K562 (cell line): ENCODE results near the gene RELA. TPM values are rescaled to one million over a fixed set of nuclear protein-coding genes. Genes with fewer than 3 reads are reported as not detected.
A peak's percentile ranks its signal among the peaks of the same experiment; 100 is the strongest.

Source experiments
- ATAC-seq: fragments of 200-7000 bp; cut with Tn5 transposase; 3 replicates; pipeline ENCODE4 v1.9.1; 2020; ENCODE audit warnings: moderate library complexity
- BruUV-seq: library from RNA; stranded (reverse); fragments of 400-500 nt; replicated peaks from 2 replicates; lab custom pipeline; 2021; lab: Mats Ljungman, UMichigan
- CTCF ChIA-PET: fragments of 300-600 bp; formaldehyde crosslinking; extraction: SDS; loops from one replicate; lab custom pipeline; 2021; ENCODE audit warnings: low intra/inter-chr PET ratio; lab: Yijun Ruan, JAX
- POLR2A ChIA-PET: fragments of 300-600, 350-650 bp; sonication (Branson Sonifier 250); formaldehyde crosslinking; extraction: SDS; loops from one replicate; lab custom pipeline; 2021; ENCODE audit warnings: antibody characterized with exemption, inconsistent platforms; lab: Yijun Ruan, JAX
- DNase-seq, 4 experiments: peaks; one replicate each; pipeline versions ENCODE4 v3.0.0 to v3.0.0-alpha.2; 2011 to 2018; ENCODE audit warnings: low spot score in 3 of 4, mixed read lengths in 3 of 4; ENCODE audit errors: extremely low read depth in 1 of 4
- FAIRE-seq: peaks from 2 replicates; lab custom pipeline; 2011; peaks lifted over from hg19 to GRCh38; lab: Jason Lieb, UNC
- H2AFZ ChIP-seq: 2 replicates; pipeline ENCODE4 v1.6.0; 2011; ENCODE audit warnings: low read depth, low read length, control low read depth, inconsistent platforms
- H3K27ac ChIP-seq: fragments of 200-600 bp; 3 replicates; pipeline ENCODE4 v1.8.0; 2011; ENCODE audit warnings: low read depth, mild to moderate bottlenecking, control low read depth, inconsistent platforms, low read length, moderate library complexity, mixed read lengths; ENCODE audit errors: extremely low read depth
- H3K27me3 ChIP-seq, 2 experiments: fragments of 300-600 bp in 1 of 2; 2 replicates in 1 of 2; 3 replicates in 1 of 2; pipeline versions ENCODE4 v1.6.0 to v1.8.0; 2011; ENCODE audit warnings: inconsistent platforms in 2 of 2, low read length in 2 of 2, mild to moderate bottlenecking in 1 of 2, mixed read lengths in 1 of 2, moderate library complexity in 1 of 2; ENCODE audit not compliant: control insufficient read depth in 2 of 2, insufficient read depth in 2 of 2
- H3K36me3 ChIP-seq: fragments of 300-600 bp; 3 replicates; pipeline ENCODE4 v1.8.0; 2011; ENCODE audit warnings: mild to moderate bottlenecking, low read length, inconsistent platforms; ENCODE audit not compliant: control insufficient read depth, insufficient read depth
- H3K4me1 ChIP-seq, 2 experiments: fragments of 200-600 bp in 1 of 2; replicated peaks in 1 of 2; 2 replicates in 1 of 2; 3 replicates in 1 of 2; pipeline versions ENCODE4 v1.5.1 to v1.8.0; 2011; ENCODE audit warnings: inconsistent platforms in 2 of 2, low read length in 2 of 2, mild to moderate bottlenecking in 1 of 2, mixed read lengths in 1 of 2, moderate library complexity in 1 of 2; ENCODE audit not compliant: control insufficient read depth in 2 of 2, insufficient read depth in 2 of 2
- H3K4me2 ChIP-seq: 2 replicates; pipeline ENCODE4 v1.6.1; 2011; ENCODE audit warnings: low read length, control low read depth, inconsistent platforms, mixed read lengths; ENCODE audit not compliant: insufficient read depth
- H3K4me3 ChIP-seq: fragments of 200-600 bp; sonication (generic), shearing (Covaris generic); 2 replicates; pipeline ENCODE4 v1.5.1; 2016; ENCODE audit warnings: control low read depth, inconsistent platforms
- H3K79me2 ChIP-seq: fragments of 200-600 bp; 3 replicates; pipeline ENCODE4 v1.8.0; 2011; ENCODE audit warnings: low read length, inconsistent platforms; ENCODE audit not compliant: control insufficient read depth, insufficient read depth
- H3K9ac ChIP-seq, 2 experiments: 2 replicates each; pipeline versions ENCODE4 v1.6.0 to v1.6.1; 2011; ENCODE audit warnings: low read depth in 2 of 2, low read length in 2 of 2, control low read depth in 1 of 2, inconsistent platforms in 1 of 2, mild to moderate bottlenecking in 1 of 2, mixed read lengths in 1 of 2; ENCODE audit not compliant: insufficient read depth in 1 of 2
- H3K9me1 ChIP-seq: one replicate; pipeline ENCODE4 v1.6.0; 2011; ENCODE audit warnings: inconsistent platforms, mild to moderate bottlenecking, low read length, moderate library complexity; ENCODE audit not compliant: control insufficient read depth, insufficient read depth
- H3K9me3 ChIP-seq: replicated peaks from 2 replicates; pipeline ENCODE4 v1.5.1; 2011; ENCODE audit warnings: low read depth, low read length, inconsistent platforms; ENCODE audit not compliant: control insufficient read depth, insufficient read depth
- H4K20me1 ChIP-seq: replicated peaks from 2 replicates; pipeline ENCODE4 v1.6.1; 2011; ENCODE audit warnings: low read length, inconsistent platforms, mixed read lengths; ENCODE audit not compliant: control insufficient read depth, insufficient read depth
- CBX1 ChIP-seq: sonication (generic); IDR thresholded peaks from 2 replicates; pipeline ENCODE4 v1.6.1; 2016; ENCODE audit warnings: antibody characterized with exemption, low read depth, mild to moderate bottlenecking
- DPF2 ChIP-seq: fragments of 450-650 bp; IDR thresholded peaks from 2 replicates; pipeline ENCODE4 v1.6.1; 2016
- FIP1L1 ChIP-seq: fragments of 200-400 bp; formaldehyde crosslinking; IDR thresholded peaks from 2 replicates; pipeline ENCODE4 v1.6.1; 2018; ENCODE audit warnings: mild to moderate bottlenecking, low read depth, low read length; ENCODE audit not compliant: poor library complexity, severe bottlenecking
- POLR2AphosphoS5 ChIP-seq: IDR thresholded peaks from 2 replicates; pipeline ENCODE4 v1.6.1; 2011; ENCODE audit warnings: mild to moderate bottlenecking, low read depth, low read length, moderate library complexity; ENCODE audit not compliant: control insufficient read depth, insufficient read depth
- POLR2G ChIP-seq: fragments of 200-400 bp; formaldehyde crosslinking; IDR thresholded peaks from 2 replicates; pipeline ENCODE4 v1.6.1; 2017; ENCODE audit warnings: low read depth, mild to moderate bottlenecking, antibody characterized with exemption, low read length, moderate library complexity
- PURB ChIP-seq: sonication (generic); formaldehyde crosslinking; IDR thresholded peaks from 2 replicates; pipeline ENCODE4 v1.9.0; 2021; ENCODE audit warnings: low read depth, mild to moderate bottlenecking, missing genetic modification reagents
- RBFOX2 ChIP-seq: fragments of 200-400 bp; formaldehyde crosslinking; IDR thresholded peaks from 2 replicates; pipeline ENCODE4 v1.6.1; 2017; ENCODE audit warnings: low read depth, mild to moderate bottlenecking, low read length, moderate library complexity
- WGBS: fragments of 100-300 bp; shearing (Covaris generic); methylation state at CpG from one replicate; pipeline ENCODE4 v1.1.6; 2016; ENCODE audit warnings: low coverage, mixed read lengths; ENCODE audit not compliant: insufficient coverage; ENCODE audit errors: missing lambda C conversion rate; 5-methylcytosine and 5-hydroxymethylcytosine counted together
- in situ Hi-C: fragments of 300-500 bp; cut with MboI; formaldehyde crosslinking; loops from 4 replicates; pipeline ENCODE4 v1.15.0; 2018; ENCODE audit warnings: inconsistent platforms, mixed read lengths
- intact Hi-C: fragments of 100-400 bp; cut with micrococcal nuclease; formaldehyde crosslinking; loops from 2 replicates; pipeline ENCODE4 v1.14.2; 2022
- polyA plus RNA-seq, 8 experiments: library from polyadenylated mRNA; depleted of rRNA in 4 of 8; stranded (reverse) in 5 of 8; unstranded in 3 of 8; fragments of >200 nt; fragmentation: Nextera tagmentation in 2 of 8; fragmentation: Illumina TruSeq in 1 of 8; extraction: Ambion mirVana in 2 of 8; extraction: Trizol in 1 of 8; gene quantifications; 2 replicates each; pipeline versions ENCODE4 v1.2.1 to v1.2.3, GENCODE V29; 2011 to 2014; ENCODE audit warnings: inconsistent platforms in 1 of 8, missing spikeins in 1 of 8
- total RNA-seq, 7 experiments: library from RNA; depleted of rRNA in 6 of 7; stranded (reverse); fragments of >200 nt in 6 of 7; fragmentation: Illumina TruSeq in 2 of 7; extraction: Trizol in 2 of 7; gene quantifications; 2 replicates each; pipeline versions ENCODE4 v1.2.1 to v1.2.3, GENCODE V29; 2011 to 2021; ENCODE audit warnings: low replicate concordance in 1 of 7

Gene RELA
- total and polyA plus RNA-seq, 9 of the 15 experiments (the other 6 are each of a cell fraction or from before 2014, with no cell fraction given) = 6.0 to 67.4 (median 20.6) TPM

GRCh38 chr11:65655570-65656332, 7.0 kb downstream of the RELA start:
- peak; percentile 15; the same call in 1 of the 2 replicates for TF ChIP-seq POLR2AphosphoS5
- TF ChIP-seq PURB (CRISPR knock-in tag) = no peak
- TF ChIP-seq CBX1 = no peak
- no peak for TF ChIP-seq DPF2
- no peak for TF ChIP-seq FIP1L1
- 0 out of 2 replicates have a peak, but pooled peaks have one; percentile 25 for TF ChIP-seq POLR2G
- TF ChIP-seq RBFOX2 = peak; percentile 43; the same call in 1 of the 2 replicates
- POLR2A ChIA-PET = interaction anchor here (0.6 to 4.8 kb wide), 7 partner anchors 7 to 196 kb away, joined by 3 to 32 read pairs (median 4); partner anchors contain the start of gene RELA

More at GRCh38 chr11:65655570-65656332, 7.0 kb downstream of the RELA start:
- 0 out of 3 replicates have a peak, but pooled peaks cover 6% of the 10 kb centered on the region for H3K79me2 ChIP-seq
- FAIRE-seq (no peak), ATAC-seq (no peak), DNase-seq (no peak)
- 0 out of 2 replicates have a peak, but pooled peaks cover 12% of the 10 kb centered on the region for H4K20me1 ChIP-seq
- no peak overlapping the region for H2AFZ ChIP-seq
- intact Hi-C loops (no loop called here), in situ Hi-C loops (no loop called here)
- no peak overlapping the region for H3K27ac ChIP-seq
- no TSS peak for BruUV-seq
- peak overlapping the region in 1 of 2 experiments; percentile 16; a peak in 1 of 4 replicates for H3K9ac ChIP-seq
- 86% methylated on average over 11 of the region's 16 CpGs for WGBS
- H3K4me2 ChIP-seq = no peak overlapping the region
- H3K4me1 ChIP-seq = peaks cover 27 to 37% of the 10 kb centered on the region in 2 experiments
- no peaks in the 10 kb centered on the region for H3K9me1 ChIP-seq
- CTCF ChIA-PET = no interaction called here
- H3K9me3 ChIP-seq = no peaks in the 10 kb centered on the region
- H3K27me3 ChIP-seq = no peaks in the 10 kb centered on the region
- H3K4me3 ChIP-seq = no peak overlapping the region
- peaks cover 82% of the 10 kb centered on the region for H3K36me3 ChIP-seq
